Measurements from ENCODE around the gene CDKN2AIPNL. TPM values are rescaled to one million over a fixed set of nuclear protein-coding genes. Genes with fewer than 3 reads are reported as not detected.

CDKN2AIPNL gene
- total and polyA plus RNA-seq, 2 of the 13 experiments (the other 11 are each of a cell fraction or from before 2014, with no cell fraction given) = 17.4 to 46.5 TPM

DNA sequence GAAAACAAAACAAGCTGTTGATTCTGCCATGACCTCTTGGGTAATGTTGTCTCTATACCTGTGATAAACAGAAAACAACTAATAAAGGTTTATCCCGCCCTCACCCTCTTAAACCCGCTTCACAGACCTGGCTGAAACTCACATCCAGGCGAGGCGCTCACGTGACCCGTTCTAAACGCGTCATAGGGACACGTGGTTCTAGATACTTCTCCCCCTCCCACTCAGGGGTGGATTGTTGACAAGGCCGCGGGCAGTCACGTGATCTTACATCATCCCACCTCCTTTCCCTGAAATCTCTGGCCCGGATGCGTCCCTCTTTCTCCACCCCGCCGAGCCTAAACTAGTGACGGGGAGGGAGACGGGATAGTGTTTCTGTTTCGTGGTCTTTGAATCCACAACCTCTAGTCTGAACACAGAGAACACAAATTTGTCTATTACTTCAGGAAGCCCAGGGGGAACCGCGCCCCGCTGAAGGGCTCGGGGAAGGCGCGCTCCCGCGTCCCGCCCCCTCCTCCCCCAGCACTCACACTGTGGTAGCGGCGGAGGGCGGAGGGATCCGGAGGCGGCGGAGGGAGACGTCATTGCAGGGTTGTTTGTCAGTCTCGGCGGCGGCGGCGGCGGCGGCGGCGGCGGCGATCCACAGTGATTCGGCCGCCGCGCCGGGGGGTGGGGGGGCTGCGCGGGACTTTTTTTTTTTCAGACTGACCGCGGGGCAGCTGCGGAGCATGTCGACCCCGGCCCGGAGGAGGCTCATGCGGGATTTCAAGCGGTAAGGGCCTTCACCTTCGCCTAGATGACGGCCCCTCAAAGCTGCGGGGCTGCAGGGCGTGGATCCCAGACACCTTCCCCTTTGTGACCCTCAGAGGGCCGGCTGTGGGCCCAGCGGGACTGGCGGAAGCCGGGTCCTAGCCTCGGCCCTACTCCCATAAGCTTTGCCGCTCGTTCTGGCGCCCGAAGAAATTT lies 40.5 kb downstream of the CDKN2AIPNL start, which contains the start of gene UBE2B (continued):
- TF ChIP-seq, protein P1, sequence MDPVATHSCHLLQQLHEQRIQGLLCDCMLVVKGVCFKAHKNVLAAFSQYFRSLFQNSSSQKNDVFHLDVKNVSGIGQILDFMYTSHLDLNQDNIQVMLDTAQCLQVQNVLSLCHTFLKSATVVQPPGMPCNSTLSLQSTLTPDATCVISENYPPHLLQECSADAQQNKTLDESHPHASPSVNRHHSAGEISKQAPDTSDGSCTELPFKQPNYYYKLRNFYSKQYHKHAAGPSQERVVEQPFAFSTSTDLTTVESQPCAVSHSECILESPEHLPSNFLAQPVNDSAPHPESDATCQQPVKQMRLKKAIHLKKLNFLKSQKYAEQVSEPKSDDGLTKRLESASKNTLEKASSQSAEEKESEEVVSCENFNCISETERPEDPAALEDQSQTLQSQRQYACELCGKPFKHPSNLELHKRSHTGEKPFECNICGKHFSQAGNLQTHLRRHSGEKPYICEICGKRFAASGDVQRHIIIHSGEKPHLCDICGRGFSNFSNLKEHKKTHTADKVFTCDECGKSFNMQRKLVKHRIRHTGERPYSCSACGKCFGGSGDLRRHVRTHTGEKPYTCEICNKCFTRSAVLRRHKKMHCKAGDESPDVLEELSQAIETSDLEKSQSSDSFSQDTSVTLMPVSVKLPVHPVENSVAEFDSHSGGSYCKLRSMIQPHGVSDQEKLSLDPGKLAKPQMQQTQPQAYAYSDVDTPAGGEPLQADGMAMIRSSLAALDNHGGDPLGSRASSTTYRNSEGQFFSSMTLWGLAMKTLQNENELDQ (CRISPR knock-in tag; IDR thresholded peaks at IDR 0.05; ENCODE audit: borderline replicate concordance) = no peak
- TF ChIP-seq, protein P2, sequence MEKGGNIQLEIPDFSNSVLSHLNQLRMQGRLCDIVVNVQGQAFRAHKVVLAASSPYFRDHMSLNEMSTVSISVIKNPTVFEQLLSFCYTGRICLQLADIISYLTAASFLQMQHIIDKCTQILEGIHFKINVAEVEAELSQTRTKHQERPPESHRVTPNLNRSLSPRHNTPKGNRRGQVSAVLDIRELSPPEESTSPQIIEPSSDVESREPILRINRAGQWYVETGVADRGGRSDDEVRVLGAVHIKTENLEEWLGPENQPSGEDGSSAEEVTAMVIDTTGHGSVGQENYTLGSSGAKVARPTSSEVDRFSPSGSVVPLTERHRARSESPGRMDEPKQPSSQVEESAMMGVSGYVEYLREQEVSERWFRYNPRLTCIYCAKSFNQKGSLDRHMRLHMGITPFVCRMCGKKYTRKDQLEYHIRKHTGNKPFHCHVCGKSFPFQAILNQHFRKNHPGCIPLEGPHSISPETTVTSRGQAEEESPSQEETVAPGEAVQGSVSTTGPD (CRISPR knock-in tag; IDR thresholded peaks at IDR 0.05) = no peak
- peak; percentile 60; the same call in 1 of the 2 replicates for TF ChIP-seq FOXP1 (IDR thresholded peaks at IDR 0.05)
- peak; percentile 78 for TF ChIP-seq FOXP1 (CRISPR knock-in tag; IDR thresholded peaks at IDR 0.05)
- TF ChIP-seq MAFK (conservative IDR thresholded peaks at IDR 0.05 in 1 of 2, IDR thresholded peaks at IDR 0.05 in 1 of 2; ENCODE audit: low read length in 2 of 2) = no peak
- peak; percentile 52 for TF ChIP-seq KMT2A (CRISPR knock-in tag; IDR thresholded peaks at IDR 0.05)
- peak; percentile 40 for TF ChIP-seq CBX1 (IDR thresholded peaks at IDR 0.05; ENCODE audit: low read depth)
- TF ChIP-seq ZNF556 (CRISPR knock-in tag; IDR thresholded peaks at IDR 0.05; ENCODE audit: borderline replicate concordance) = no peak; the same call in 1 of the 2 replicates
- no peak for TF ChIP-seq SYNCRIP (IDR thresholded peaks at IDR 0.05; ENCODE audit: insufficient read depth, low read depth, low read length)
- no peak for TF ChIP-seq NPAS2 (CRISPR knock-in tag; IDR thresholded peaks at IDR 0.05; ENCODE audit: borderline replicate concordance)
- peak; percentile 14; the same call in 1 of the 2 replicates for TF ChIP-seq CHD4 (IDR thresholded peaks at IDR 0.05; ENCODE audit: borderline replicate concordance, low read length)
- peak; percentile 64; the same call in 1 of the 2 replicates for TF ChIP-seq ZNF703 (CRISPR knock-in tag; IDR thresholded peaks at IDR 0.05; ENCODE audit: borderline replicate concordance)
- peak; percentile 8; the same call in 1 of the 2 replicates for TF ChIP-seq ZNF441 (CRISPR knock-in tag; IDR thresholded peaks at IDR 0.05; ENCODE audit: borderline replicate concordance)
- TF ChIP-seq ZNF30 (CRISPR knock-in tag; IDR thresholded peaks at IDR 0.05) = no peak
- peak; percentile 44; the same call in 1 of the 2 replicates for TF ChIP-seq KDM5B (CRISPR knock-in tag; IDR thresholded peaks at IDR 0.05; ENCODE audit: borderline replicate concordance)
- peak; percentile 20; the same call in 1 of the 2 replicates for TF ChIP-seq ZNF446 (CRISPR knock-in tag; IDR thresholded peaks at IDR 0.05)
- TF ChIP-seq IRX3 (CRISPR knock-in tag; IDR thresholded peaks at IDR 0.05; ENCODE audit: borderline replicate concordance, low read depth) = no peak
- no peak for TF ChIP-seq GLI4 (CRISPR knock-in tag; IDR thresholded peaks at IDR 0.05; ENCODE audit: borderline replicate concordance)
- TF ChIP-seq, protein P3, sequence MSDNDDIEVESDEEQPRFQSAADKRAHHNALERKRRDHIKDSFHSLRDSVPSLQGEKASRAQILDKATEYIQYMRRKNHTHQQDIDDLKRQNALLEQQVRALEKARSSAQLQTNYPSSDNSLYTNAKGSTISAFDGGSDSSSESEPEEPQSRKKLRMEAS (IDR thresholded peaks at IDR 0.05) = peak; percentile 98
- TF ChIP-seq ZFP1 (CRISPR knock-in tag; IDR thresholded peaks at IDR 0.05) = 0 out of 2 replicates have a peak, but pooled peaks have one; percentile 52
- TF ChIP-seq NFIC (IDR thresholded peaks at IDR 0.05; ENCODE audit: low read length) = peak; percentile 69
- TF ChIP-seq HDAC1 (CRISPR knock-in tag; IDR thresholded peaks at IDR 0.05) = peak; percentile 88
- no peak for TF ChIP-seq ZNF672 (CRISPR knock-in tag; IDR thresholded peaks at IDR 0.05)
- peak; percentile 89 for TF ChIP-seq CHD2 (IDR thresholded peaks at IDR 0.05; ENCODE audit: low read depth, low read length)
- TF ChIP-seq ZKSCAN8 (CRISPR knock-in tag; IDR thresholded peaks at IDR 0.05; ENCODE audit: borderline replicate concordance) = no peak; the same call in 1 of the 2 replicates
- TF ChIP-seq TBX3 (IDR thresholded peaks at IDR 0.05; ENCODE audit: borderline replicate concordance) = peak; percentile 66; the same call in 1 of the 2 replicates
- TF ChIP-seq ZMYM4 (CRISPR knock-in tag; IDR thresholded peaks at IDR 0.05) = peak; percentile 84

Data from HepG2 (cell line).